Ectodermal cell (in vitro differentiated cells): Measurements from ENCODE around the gene FLT3LG.
A peak's percentile ranks its signal among the peaks of the same experiment; 100 is the strongest.

ENCODE experiments used
- H3K27ac ChIP-seq: 2 replicates; pipeline ENCODE4 v1.7.0; 2013; ENCODE audit warnings: mild to moderate bottlenecking, low read depth, low read length; ENCODE audit not compliant: insufficient read depth, poor library complexity, severe bottlenecking
- H3K27me3 ChIP-seq: 2 replicates; pipeline ENCODE4 v1.7.0; 2013; ENCODE audit warnings: mild to moderate bottlenecking, low read length; ENCODE audit not compliant: insufficient read depth, control insufficient read depth, poor library complexity, severe bottlenecking
- H3K36me3 ChIP-seq: one replicate; pipeline ENCODE4 v1.7.0; 2013; ENCODE audit warnings: low read length; ENCODE audit not compliant: control insufficient read depth, insufficient read depth
- H3K4me1 ChIP-seq: one replicate; pipeline ENCODE4 v1.7.0; 2013; ENCODE audit warnings: low read length; ENCODE audit not compliant: control insufficient read depth, insufficient read depth
- H3K4me3 ChIP-seq: 2 replicates; pipeline ENCODE4 v1.7.0; 2013; ENCODE audit warnings: low read depth, low read length, control low read depth; ENCODE audit not compliant: insufficient read depth
- H3K9me3 ChIP-seq: 2 replicates; pipeline ENCODE4 v1.7.0; 2013; ENCODE audit warnings: mild to moderate bottlenecking, low read length, moderate library complexity; ENCODE audit not compliant: control insufficient read depth
- WGBS, 2 experiments: methylation state at CpG; one replicate each; pipeline ENCODE4 v1.1.7; 2013; ENCODE audit warnings: missing lambda C conversion rate in 2 of 2; 5-methylcytosine and 5-hydroxymethylcytosine counted together

Gene FLT3LG

GRCh38 chr19:49488863-49489537 lies 15.0 kb downstream of the FLT3LG start:
- Histone ChIP-seq H3K4me1 (peaks cover 9% of the 10 kb centered on the region), H3K27ac (peak overlapping the region; percentile 78), H3K27me3 (no peaks in the 10 kb centered on the region), H3K4me3 (peak overlapping the region; percentile 94), H3K9me3 (no peaks in the 10 kb centered on the region), H3K36me3 (peaks cover 29% of the 10 kb centered on the region)
- WGBS, 2 experiments, result 32 to 38% methylated on average over 14 to 15 of the region's 15 CpGs

- H3K4me3 ChIP-seq, result peak overlapping the region; percentile 94
- peaks cover 29% of the 10 kb centered on the region for H3K36me3 ChIP-seq
- no peaks in the 10 kb centered on the region for H3K27me3 ChIP-seq
- WGBS, 2 experiments, result 89 to 91% methylated on average over 15 of the region's 15 CpGs
- H3K9me3 ChIP-seq, result no peaks in the 10 kb centered on the region
- H3K27ac ChIP-seq, result peak overlapping the region; percentile 78
- peaks cover 9% of the 10 kb centered on the region for H3K4me1 ChIP-seq
Measured at GRCh38 chr19:49489601-49490167, 15.7 kb downstream of the FLT3LG start.

- no peak overlapping the region for H3K4me3 ChIP-seq
- 96 to 97% methylated on average over 27 of the region's 27 CpGs for WGBS, 2 experiments
- H3K9me3 ChIP-seq, result no peaks in the 10 kb centered on the region
- peak overlapping the region; percentile 22 for H3K27ac ChIP-seq
- no peaks in the 10 kb centered on the region for H3K27me3 ChIP-seq
- H3K36me3 ChIP-seq, result peaks cover 29% of the 10 kb centered on the region
- peaks cover 9% of the 10 kb centered on the region for H3K4me1 ChIP-seq
Measured at GRCh38 chr19:49490287-49491029, 16.4 kb downstream of the FLT3LG start.

GRCh38 chr19:49491030-49491803 lies 17.2 kb downstream of the FLT3LG start:
- no peak overlapping the region for H3K4me3 ChIP-seq
- H3K36me3 ChIP-seq, result peaks cover 29% of the 10 kb centered on the region
- peak overlapping the region; percentile 22 for H3K27ac ChIP-seq
- H3K9me3 ChIP-seq, result no peaks in the 10 kb centered on the region
- H3K27me3 ChIP-seq, result no peaks in the 10 kb centered on the region
- H3K4me1 ChIP-seq, result peaks cover 9% of the 10 kb centered on the region
- WGBS, 2 experiments, result 95 to 98% methylated on average over 16 of the region's 17 CpGs

GRCh38 chr19:49491804-49492572 lies 18.0 kb downstream of the FLT3LG start:
- Histone ChIP-seq H3K9me3 (no peaks in the 10 kb centered on the region), H3K4me1 (peaks cover 9% of the 10 kb centered on the region), H3K27me3 (no peaks in the 10 kb centered on the region), H3K27ac (no peak overlapping the region), H3K4me3 (no peak overlapping the region), H3K36me3 (peaks cover 29% of the 10 kb centered on the region)
- 93 to 94% methylated on average over 7 of the region's 7 CpGs for WGBS, 2 experiments

- H3K4me3 ChIP-seq, result no peak overlapping the region
- H3K4me1 ChIP-seq, result peaks cover 14% of the 10 kb centered on the region
- no peaks in the 10 kb centered on the region for H3K27me3 ChIP-seq
- WGBS, 2 experiments, result 92 to 93% methylated on average over 11 to 12 of the region's 12 CpGs
- H3K36me3 ChIP-seq, result peaks cover 34% of the 10 kb centered on the region
- H3K27ac ChIP-seq, result no peak overlapping the region
- no peaks in the 10 kb centered on the region for H3K9me3 ChIP-seq
Measured at GRCh38 chr19:49492573-49493405, 18.8 kb downstream of the FLT3LG start.

GRCh38 chr19:49496574-49497008 lies 22.6 kb downstream of the FLT3LG start:
- Histone ChIP-seq H3K4me1 (peaks cover 9% of the 10 kb centered on the region), H3K27me3 (no peaks in the 10 kb centered on the region), H3K4me3 (peak overlapping the region; percentile 87), H3K9me3 (no peaks in the 10 kb centered on the region), H3K27ac (peak overlapping the region; percentile 61), H3K36me3 (peaks cover 33% of the 10 kb centered on the region)
- WGBS, 2 experiments, result 0 to 1% methylated on average over 11 of the region's 11 CpGs

- WGBS, 2 experiments, result 48 to 50% methylated on average over 22 of the region's 22 CpGs
- H3K27me3 ChIP-seq, result no peaks in the 10 kb centered on the region
- H3K4me1 ChIP-seq, result peaks cover 9% of the 10 kb centered on the region
- H3K9me3 ChIP-seq, result no peaks in the 10 kb centered on the region
- H3K27ac ChIP-seq, result no peak overlapping the region
- H3K4me3 ChIP-seq, result peak overlapping the region; percentile 87
- peaks cover 26% of the 10 kb centered on the region for H3K36me3 ChIP-seq
Measured at GRCh38 chr19:49497047-49497788, 23.2 kb downstream of the FLT3LG start.
